Fibroblast of the aortic adventitia (primary cell): Measurements from ENCODE around the gene AOAH. TPM values are rescaled to one million over a fixed set of nuclear protein-coding genes. Genes with fewer than 3 reads are reported as not detected.
A peak's percentile ranks its signal among the peaks of the same experiment; 100 is the strongest.

ENCODE experiments used
- DNase-seq: peaks from one replicate; pipeline ENCODE4 v3.0.0-alpha.2; 2010; ENCODE audit warnings: low read depth
- H3K4me3 ChIP-seq: 2 replicates; pipeline ENCODE4 v1.5.1; 2011; ENCODE audit warnings: low read depth, mild to moderate bottlenecking, control low read depth, low read length, moderate library complexity
- total RNA-seq: library from RNA; depleted of rRNA; stranded (reverse); fragments of >200 nt; gene quantifications from 2 replicates; pipeline ENCODE4 v1.2.3, GENCODE V29; 2012; ENCODE audit warnings: low replicate concordance
- TF ChIP-seq, protein P1 (sequence below): IDR thresholded peaks from 2 replicates; pipeline ENCODE4 v1.5.1; 2011; ENCODE audit warnings: mild to moderate bottlenecking, low read length, control low read depth, inconsistent platforms; ENCODE audit not compliant: insufficient read depth

AOAH gene
- total RNA-seq, 1 donor: not detected

GRCh38 chr7:36570528-36571189 is 153.6 kb downstream of the AOAH start:
- DNase-seq: no peak
- no peak overlapping the region for H3K4me3 ChIP-seq
- TF ChIP-seq, protein P1, sequence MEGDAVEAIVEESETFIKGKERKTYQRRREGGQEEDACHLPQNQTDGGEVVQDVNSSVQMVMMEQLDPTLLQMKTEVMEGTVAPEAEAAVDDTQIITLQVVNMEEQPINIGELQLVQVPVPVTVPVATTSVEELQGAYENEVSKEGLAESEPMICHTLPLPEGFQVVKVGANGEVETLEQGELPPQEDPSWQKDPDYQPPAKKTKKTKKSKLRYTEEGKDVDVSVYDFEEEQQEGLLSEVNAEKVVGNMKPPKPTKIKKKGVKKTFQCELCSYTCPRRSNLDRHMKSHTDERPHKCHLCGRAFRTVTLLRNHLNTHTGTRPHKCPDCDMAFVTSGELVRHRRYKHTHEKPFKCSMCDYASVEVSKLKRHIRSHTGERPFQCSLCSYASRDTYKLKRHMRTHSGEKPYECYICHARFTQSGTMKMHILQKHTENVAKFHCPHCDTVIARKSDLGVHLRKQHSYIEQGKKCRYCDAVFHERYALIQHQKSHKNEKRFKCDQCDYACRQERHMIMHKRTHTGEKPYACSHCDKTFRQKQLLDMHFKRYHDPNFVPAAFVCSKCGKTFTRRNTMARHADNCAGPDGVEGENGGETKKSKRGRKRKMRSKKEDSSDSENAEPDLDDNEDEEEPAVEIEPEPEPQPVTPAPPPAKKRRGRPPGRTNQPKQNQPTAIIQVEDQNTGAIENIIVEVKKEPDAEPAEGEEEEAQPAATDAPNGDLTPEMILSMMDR: no peak

GRCh38 chr7:36568452-36568849 is 155.8 kb downstream of the AOAH start:
- no peak for DNase-seq
- no peak overlapping the region for H3K4me3 ChIP-seq
- TF ChIP-seq, protein P1: no peak

- TF ChIP-seq, protein P1: no peak
- no peak for DNase-seq
- H3K4me3 ChIP-seq: no peak overlapping the region
Observed at GRCh38 chr7:36567699-36568451, 156.4 kb downstream of the AOAH start.

- no peak overlapping the region for H3K4me3 ChIP-seq
- DNase-seq: peak; percentile 22
- TF ChIP-seq, protein P1: no peak
Observed at GRCh38 chr7:36565792-36566356, 158.4 kb downstream of the AOAH start.

DNA sequence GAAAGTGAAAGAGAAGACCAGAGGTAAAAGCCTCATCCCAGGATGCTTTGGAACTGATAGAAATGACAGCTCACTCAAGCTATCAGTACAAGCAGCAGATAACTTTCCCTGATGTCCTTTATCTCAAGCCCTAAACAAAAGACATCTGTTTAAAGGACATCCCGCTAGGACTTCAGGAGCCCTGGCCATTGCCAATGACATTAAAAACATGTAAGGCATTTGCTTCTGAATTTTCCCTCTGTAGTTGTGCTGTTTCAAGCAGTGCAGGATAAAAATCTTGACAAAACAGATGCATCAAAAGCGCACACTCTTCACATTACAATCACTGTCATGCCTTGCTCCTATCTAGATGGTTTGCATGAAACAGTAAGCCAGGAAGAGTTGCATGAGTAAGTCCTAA is 159.8 kb downstream of the AOAH start:
- TF ChIP-seq, protein P1: no peak
- no peak overlapping the region for H3K4me3 ChIP-seq
- no peak for DNase-seq

DNA sequence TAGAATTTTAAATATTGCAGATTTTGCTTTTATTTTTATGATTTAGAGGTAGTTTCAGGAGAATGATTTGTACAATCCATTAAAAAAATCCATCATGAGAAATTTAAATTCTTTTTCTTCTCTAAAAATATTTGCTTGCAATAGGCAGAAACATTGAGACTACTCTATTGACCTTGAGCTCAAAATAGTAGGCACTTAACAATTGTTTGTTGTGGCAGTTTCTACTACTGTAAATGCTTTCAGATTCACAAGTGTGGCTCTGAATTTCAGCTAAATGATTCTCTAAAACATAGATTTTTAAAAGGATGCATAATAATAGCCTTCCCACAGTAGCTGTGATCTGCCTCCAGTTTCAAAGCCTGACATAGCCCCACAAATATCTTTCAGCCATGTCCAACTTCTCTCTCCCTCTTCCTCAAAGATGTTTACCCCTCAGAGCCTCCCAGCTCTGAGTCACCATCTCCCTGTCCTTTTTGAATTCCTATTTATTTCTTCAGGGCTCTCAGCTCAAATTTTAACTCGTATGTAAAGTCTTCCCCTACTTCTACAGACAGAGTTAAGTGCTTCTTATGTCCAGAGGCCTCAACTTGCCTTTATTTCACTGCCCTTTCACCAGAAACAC is 160.5 kb downstream of the AOAH start:
- H3K4me3 ChIP-seq: no peak overlapping the region
- peak; percentile 21 for DNase-seq
- TF ChIP-seq, protein P1: no peak
